GM21390 (cell line): ENCODE results near the gene ABCA1.
A peak's percentile ranks its signal among the peaks of the same experiment; 100 is the strongest.

Source experiments
- ATAC-seq: cut with Tn5 transposase; IDR thresholded peaks from one replicate; pipeline ENCODE4 v1.9.1; 2021; ENCODE audit not compliant: unreplicated experiment

ABCA1 gene

DNA sequence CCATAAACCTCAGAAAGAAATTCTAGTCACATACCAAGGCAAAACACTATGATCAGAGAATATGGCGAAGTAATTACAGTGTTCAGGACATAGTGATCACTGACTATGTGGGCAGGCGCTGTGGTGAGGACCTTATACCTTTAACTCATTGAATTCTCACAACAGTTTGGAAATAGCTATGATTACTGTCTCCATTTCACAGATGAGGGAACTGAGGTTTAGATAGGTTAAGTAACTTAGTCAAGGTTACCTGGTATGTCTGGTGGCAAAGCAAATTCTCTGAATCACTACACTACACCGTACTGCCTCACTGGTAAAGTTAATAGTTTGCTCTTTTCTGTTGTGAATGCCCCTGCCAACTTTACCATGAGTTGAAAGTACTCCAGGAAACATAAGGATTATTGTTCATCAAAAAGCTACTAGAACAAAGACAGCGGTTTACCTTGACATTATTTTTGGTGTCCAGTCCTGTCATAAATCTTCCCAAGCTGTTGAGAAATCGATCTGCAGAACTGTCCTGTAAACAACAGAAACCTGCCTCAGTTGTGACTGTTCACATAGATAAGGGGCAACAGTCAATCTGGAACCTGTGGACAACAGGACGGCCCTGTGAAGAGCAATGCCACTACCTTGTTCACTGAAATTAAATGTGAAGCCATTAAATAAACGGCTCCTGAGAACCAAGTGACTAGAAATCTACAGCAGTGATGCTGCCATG, 127.7 kb downstream of the ABCA1 start:
- no peak for ATAC-seq

DNA sequence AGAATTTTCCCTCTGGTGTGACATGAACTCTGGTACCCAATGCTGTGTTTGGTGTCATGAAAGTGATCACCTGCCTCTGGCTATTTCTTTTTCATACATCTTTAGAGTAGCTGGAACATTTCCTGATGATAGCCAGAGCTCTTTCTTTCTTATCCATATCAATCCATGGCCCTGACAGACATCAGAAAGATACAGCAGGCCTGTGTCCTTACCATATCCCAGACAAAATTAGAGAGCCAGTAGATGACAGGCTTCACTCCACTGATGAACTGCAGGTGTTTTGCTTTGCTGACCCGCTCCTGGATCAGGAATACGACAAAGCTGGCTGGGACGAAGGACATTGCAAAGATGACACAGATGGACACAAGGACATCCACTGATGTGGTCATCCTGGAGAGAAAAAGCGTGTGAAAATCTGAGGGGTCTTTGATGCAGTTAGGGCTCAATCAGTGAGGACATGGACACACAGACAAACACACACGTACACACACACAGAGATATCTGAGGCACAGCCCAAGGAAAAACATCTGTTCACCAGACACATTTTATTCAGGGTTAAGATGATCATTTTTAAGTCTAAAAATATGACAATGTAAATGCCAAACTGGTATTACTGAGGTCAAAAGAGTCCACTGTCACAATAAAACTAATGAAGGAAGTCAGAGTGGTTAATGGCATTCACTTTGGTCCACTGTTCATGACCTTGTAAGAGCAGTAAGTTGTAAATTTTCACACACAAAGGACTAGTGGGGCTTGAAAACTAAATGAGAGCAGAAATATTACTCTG, 129.6 kb downstream of the ABCA1 start:
- ATAC-seq: no peak

DNA sequence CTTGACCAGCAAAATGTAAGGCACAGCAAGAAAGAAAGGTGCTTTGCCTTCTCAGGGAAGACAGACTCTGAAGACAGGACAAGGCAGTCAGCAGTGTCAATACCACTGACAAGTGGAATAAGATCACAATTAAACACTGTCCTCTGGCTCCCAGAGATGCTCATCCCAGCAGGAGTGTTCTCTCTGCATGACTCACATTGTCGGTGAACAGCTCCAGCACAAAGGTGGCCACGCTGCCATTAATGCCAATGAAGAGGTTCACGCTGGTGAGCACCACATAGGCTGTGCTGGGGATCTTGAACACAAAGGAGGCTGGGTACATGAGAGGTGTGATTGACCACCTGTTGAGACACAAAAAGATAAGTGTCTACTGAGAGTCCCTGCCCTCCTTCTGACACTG, 132.1 kb downstream of the ABCA1 start:
- no peak for ATAC-seq

DNA sequence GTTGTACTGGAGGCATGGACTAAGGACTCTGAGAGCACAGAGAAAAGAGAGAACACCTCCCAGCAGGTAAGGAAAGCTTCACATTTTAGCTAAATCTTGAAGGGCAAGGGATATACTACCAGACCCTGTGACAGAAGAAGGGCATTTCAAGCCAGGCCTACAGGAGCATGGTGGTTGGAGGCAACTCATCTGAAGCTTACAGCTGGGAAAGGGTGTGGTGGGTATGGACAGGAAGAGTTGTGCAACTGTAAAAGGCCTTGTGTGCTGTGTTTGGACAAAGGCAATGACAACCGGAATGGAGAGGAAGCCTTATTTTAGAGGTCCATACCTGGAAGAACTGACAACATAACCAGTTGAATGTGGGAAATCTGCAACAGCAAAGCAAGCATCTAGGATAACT, 132.9 kb downstream of the ABCA1 start:
- ATAC-seq: no peak

DNA sequence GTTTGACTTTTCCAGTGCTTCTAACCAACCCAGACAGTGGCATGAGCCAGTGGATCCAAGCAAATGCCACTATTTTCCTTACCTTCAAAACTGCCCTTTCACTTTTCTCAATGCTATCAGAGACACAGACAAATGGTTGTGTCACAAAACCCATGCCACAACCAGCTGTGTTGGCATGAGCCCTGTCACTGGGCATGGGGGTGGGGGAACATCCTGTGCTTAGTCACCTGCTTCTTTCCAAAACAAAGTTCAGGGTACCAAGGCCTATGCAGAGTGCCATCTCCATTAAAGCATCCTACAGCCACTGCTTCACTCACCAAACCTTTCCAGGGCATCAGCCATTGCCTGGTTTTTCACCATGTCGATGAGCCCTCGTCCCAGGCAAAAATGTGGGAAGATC, 133.9 kb downstream of the ABCA1 start:
- ATAC-seq: no peak

DNA sequence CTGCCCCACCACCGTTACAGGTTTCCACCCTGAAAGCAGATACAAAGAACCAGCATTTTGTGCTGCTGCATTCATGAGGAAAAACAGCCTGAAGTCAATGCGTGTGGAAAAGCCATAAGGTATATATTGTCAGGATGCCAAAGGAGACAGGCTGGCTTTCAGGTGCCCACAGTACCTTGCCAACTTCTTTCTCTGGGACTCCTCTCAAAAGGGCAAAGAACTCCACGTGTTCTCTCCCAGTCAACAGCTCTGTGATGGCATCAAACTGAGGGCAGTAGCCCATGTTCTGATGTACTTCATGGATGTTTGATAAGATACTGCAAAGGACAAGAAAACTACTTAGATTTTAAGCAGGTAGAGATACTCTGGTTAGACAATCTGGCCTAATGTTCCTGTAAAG, 139.7 kb downstream of the ABCA1 start:
- no peak for ATAC-seq

DNA sequence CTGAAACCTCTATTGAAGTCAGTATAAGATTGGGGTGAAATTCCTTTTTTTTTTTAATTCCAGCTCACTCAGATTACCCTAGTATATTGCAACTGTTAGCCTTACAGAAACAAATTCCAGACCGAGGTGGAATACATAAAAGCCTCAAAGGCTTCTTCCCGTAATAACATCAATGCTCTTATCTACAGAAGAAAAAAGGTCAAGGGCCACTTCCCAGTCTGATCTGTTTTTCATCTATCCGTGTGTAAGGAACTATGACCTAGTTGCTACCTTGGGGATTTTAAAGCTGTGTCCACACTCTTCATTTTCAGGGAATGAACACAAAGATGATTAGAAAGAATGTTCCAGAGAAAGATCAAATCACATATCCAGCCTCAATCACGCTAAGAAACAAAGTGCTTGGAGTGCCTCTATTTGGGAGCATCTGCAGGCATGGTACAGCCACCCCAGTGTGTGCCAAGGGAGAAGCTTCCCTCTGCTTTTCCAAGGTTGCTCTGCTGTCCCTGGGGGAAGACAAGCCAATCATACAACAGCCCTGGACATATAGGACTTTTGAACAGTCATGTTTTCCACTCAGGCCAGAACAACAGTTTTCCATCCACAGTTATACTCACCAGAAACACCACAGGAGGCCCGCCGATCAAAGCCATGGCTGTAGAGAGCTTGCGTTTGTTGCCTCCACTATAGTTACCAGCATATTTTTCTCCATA, 140.5 kb downstream of the ABCA1 start:
- no peak for ATAC-seq

DNA sequence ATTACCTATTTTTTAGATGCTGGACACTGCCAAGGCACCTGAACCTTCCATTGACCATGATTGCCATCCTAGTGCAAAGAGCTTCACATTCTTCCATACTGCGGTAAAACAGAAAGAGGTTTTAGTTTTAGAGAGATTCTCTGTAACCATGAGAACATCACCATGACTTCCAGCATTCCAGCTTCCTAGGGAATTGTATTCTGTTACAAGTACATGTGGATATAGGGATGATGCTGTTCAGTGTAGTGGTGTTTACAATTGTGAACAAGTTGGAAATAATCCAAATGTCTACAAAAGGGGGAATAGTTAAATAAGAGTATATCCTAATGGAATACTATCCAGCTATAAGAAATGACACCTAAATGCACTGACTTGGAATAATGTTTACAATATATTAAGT, 141.7 kb downstream of the ABCA1 start:
- no peak for ATAC-seq

DNA sequence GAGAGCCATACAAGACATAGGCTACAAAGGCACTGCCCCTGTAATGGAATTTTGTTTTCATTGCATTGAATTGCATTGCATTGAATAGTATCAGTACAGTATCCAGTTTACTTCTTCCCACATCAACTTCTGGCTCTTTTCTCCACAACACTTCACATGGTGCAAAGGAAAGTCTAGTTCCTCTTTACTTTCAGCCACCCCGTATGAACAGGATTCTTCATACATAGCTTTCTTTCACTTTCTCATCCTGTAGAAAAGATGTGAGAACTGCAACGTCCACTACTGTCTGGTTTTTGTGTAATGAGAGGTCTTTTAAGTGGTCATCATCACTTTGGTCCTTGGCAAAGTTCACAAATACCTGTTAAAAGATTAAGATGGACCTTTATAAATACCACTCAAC, 143.9 kb downstream of the ABCA1 start:
- peak; percentile 85 for ATAC-seq

DNA sequence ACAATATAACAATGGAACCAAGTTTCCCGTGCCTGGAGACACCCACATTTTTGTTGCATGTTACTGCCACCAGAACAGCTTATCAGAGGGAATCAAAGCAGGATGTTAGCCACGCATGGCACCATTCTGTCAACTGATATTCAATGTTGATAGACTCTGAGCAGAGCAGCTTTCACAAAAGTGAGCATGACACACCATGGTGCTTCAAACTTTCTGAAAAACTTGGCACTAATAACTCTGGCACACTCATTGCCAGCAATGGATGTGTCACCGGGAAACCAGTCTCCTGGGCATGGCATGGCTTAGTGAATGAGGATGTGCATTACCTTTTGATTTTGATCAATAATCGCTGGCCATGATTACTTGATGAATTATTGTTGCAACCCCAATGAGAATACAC, 144.4 kb downstream of the ABCA1 start:
- ATAC-seq: no peak

DNA sequence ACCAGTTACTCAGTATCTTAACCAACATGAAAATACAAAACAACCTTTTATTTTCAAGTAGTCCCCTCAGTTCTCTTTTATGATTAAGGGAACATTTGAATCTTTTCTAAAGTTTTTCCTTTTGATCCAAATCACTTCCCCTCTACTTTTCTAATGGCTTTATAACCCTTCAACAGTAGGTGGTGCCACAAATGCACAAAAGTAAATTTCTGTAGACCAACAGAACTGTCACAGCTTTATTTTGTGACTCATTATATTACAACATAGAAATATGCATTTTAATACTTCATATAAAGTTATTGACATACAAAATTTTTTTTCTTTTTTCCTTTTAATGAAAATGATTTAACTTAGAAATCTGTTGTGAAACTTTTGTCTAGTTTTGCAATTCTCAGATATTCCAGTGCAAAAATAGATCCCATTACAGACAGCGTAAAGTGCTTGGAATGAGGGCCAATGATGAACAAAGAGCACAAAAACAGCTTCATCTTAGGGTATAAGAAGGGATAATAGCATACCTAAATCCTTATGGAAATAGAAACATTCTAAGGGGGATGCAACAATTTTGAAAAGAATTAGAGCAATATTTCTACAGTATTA, 147.1 kb downstream of the ABCA1 start:
- ATAC-seq: peak; percentile 46

DNA sequence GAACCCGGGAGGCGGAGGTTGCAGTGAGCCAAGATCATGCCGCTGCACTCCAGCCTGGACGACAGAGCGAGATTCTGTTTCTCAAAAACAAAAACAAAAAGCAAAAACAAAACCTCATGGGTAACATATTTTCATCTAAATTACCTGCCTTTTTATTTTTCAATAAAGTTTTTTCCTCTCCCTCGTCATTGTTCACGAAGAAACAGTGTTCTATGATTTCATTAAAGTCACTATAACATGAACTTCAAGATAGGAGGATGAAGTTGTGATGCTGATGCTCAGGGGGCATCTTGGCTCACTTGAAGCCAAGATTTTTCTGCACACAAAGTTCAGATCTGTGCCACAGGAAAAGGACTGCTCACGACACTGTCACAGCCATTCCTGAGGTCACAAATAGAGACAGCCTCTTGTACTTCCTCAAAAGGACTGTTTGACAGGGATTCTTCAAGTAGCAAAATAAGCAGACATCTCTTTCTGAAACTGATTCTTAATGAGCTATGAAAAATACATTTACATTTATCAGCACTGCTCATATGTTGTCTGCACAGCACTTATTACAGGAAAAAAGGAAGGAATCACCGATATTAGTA, 147.9 kb downstream of the ABCA1 start:
- no peak for ATAC-seq

DNA sequence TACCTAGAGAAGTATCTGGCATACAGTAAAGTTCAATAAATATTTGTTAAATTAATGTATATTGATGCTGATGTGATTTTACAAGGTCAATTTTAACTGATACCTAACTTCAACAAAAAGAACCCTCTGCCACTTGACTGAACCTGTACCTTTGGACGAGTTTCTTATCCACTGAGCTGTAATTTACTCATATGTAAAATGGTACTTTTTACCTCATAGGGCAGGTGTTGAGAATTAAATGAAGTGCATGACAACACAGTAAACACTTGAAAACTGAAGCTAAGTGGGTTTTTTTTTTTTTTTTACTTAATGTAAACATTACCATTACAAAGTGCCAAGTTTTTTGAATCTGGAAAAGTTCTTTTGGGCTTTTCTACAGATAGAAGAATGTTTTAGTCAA, 148.6 kb downstream of the ABCA1 start:
- no peak for ATAC-seq

DNA sequence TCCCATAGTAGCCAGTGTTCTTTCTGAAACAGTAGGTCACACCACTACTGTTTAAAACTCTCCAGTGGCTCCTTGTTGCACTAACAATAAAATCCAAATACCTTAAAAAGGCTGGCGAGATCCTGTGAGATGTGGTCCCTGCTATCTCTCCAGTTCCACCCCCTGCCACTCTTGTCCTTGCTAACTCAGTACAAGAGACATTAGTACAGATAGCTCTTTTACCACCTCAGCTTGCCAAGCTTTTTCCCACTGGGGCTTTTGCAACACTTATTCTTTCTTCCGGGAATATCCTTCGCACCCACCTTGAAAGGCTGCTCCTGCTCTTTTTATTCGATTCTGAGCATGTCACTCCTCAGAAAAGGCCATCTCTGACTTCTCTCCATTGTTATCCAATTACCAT, 149.2 kb downstream of the ABCA1 start:
- ATAC-seq: no peak

DNA sequence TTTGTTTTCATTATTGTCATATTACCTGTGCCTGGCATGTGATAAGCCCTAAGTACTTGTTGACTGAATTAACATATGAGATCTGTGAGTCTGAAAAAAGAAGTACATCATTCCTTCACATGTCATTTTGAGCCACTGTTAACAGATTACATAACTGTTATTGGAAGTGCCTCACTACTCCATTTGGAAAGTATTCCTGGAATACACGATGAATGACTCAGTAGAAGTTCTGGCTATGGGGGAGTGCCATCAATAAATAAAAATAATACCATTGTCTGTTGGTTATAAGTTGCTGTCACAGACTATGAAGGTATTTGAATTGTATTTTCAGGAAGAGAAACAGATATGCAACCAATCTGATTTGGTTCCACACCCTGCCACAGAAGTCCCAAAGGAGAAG, 151.2 kb downstream of the ABCA1 start:
- no peak for ATAC-seq

DNA sequence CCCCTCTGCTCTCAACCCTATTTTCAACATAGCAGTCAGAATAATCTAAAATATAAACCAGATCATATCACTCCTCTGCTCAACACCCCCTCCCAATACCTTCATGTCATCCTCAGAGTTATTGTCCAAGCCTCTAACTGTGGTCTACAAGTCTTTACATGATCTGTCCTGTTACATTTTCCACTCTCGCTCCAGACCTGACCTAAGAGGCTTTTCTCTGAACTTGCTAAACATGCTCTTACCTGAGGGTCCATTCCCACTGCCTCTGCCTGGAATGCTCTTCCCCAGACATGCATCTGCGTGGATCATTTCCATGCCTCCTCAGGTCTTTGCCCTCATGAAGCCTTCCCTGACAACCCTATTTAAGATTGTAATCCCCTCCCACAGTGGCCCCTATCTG, 152.0 kb downstream of the ABCA1 start:
- no peak for ATAC-seq

DNA sequence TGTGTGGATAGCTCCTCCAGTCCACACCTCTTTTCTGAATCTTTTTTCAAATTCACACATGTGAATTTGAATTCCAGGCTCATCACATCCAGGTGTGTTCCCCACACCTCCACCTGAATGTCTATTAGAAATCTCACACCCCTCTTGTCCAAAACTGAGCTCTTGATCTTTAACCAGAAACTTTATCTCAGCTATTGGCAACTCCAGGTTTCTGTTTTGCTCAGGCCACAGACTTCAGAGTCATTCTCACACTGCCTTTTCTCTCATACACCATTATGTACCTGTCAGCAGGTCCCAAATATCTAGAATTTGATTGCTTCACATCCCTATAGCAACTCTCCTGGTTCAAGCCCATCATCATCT, 152.4 kb downstream of the ABCA1 start:
- ATAC-seq: peak; percentile 74

DNA sequence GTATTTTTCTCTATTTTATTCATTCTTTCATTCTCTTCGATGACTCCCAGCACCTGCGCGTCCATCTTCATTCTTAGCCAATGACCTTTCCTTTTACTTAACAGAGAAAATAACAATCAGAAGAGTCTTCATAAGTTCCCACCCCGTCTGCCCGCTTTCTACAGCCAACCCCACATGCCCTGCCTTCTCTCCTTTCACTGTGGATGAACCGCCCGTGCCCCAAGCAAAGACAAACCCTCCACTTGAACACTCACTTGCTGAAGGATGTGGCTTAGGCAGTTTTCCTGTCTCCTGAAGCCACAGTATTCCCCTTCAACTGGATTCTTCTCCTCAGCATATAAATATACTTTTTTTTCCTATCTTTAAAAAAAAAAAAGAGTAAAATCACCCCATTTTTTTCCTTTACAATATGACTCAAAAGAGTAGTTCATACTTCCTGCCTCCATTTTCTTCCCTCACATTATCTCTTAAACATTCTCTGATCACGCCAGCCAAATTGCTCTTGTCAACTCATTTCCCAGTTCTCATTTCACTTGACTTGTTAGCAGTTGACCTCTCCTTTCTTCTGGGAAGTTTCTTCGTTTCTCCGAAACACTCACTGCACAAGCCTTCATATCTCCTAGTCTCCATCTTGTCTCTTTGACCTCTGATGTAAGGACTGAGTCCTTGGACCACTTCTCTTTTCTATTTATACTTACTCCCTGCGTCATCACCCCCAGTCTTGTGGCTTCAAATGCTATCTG, 153.0 kb downstream of the ABCA1 start:
- ATAC-seq: peak; percentile 86

DNA sequence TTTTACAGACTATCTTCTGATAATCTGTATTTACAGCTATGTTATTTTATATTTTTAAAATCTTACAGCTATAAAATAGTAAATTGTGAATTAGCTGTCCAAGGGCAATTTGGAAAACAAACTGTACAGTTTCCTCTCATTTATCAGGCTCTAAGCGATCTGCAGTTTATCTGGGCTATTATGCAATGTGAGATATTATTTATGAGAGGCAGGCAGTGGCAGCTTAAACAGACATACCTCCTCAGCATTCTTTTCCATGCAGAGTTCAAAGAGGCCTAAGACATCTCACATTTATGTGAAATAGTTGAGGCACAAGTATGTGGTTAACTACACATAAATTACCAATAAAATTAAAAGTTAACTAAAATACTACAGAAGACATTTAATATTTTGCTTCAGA, 153.8 kb downstream of the ABCA1 start:
- ATAC-seq: no peak

DNA sequence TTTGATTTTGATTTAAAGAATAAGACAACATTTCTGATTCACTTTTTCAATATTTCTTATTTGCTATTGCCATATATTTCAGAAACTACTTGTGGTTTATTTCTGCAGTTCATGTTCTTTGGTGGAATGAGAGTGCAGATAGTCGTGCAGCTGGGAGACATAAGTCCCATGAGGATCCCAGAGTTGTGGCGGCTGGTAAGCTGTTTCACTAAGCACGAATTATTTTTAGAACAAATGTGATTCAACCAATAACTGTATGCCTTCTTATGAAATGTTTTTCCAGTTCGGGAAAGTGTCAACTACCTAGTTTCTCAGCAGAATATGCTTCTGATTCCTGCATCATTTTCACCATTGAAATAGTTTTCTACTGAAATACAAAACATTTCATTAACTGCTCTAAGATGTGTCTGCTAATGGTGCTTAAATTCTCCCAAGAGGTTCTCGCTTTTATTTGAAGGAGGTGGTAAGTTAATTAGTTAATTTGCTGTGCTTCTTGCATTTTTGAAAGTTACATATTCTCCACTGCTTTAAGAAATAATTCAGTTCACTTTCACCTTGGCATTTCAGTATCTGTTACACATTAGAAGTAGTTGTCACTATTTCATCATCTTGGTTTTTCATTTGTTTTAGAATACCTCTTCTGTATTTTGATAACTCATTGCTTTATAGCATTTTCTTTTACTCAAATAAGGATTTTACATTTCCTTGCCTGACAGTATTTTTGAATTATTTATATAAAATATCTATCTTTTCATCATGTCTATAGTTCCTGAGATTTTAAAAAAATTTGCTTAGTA, 155.0 kb downstream of the ABCA1 start:
- peak; percentile 28 for ATAC-seq
